Measurements from ENCODE around the gene ATP2B2. TPM values are rescaled to one million over a fixed set of nuclear protein-coding genes. Genes with fewer than 3 reads are reported as not detected.

Gene ATP2B2
- total RNA-seq, 1 experiment from 2014 or later: not detected

GRCh38 chr3:10530241-10530640, 24.9 kb upstream of the ATP2B2 start:
- DNase-seq (ENCODE audit: low read depth): no peak

- no peak for DNase-seq (ENCODE audit: low read depth)
Measured at GRCh38 chr3:10529809-10530208, 24.4 kb upstream of the ATP2B2 start.

DNA sequence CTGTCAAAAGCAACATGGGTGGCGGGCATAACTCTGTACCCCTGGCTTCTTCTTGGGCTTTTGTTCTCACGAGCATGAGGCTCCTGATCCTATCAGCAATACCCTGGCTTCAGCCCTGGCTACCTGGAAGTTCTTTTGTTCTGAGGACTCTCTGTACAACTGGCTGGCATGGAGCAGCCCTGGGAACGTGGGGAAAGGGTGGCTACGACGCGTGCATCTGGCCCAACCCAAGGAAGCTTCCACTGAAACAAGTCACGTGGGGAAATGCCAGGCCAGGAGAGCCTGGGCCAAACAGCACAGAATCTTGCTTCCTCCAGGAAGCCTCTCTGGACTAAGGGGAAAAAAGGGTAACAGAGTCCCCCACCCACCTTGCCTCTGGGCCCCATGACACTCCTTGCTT, 22.7 kb upstream of the ATP2B2 start:
- no peak for DNase-seq (ENCODE audit: low read depth)

DNA sequence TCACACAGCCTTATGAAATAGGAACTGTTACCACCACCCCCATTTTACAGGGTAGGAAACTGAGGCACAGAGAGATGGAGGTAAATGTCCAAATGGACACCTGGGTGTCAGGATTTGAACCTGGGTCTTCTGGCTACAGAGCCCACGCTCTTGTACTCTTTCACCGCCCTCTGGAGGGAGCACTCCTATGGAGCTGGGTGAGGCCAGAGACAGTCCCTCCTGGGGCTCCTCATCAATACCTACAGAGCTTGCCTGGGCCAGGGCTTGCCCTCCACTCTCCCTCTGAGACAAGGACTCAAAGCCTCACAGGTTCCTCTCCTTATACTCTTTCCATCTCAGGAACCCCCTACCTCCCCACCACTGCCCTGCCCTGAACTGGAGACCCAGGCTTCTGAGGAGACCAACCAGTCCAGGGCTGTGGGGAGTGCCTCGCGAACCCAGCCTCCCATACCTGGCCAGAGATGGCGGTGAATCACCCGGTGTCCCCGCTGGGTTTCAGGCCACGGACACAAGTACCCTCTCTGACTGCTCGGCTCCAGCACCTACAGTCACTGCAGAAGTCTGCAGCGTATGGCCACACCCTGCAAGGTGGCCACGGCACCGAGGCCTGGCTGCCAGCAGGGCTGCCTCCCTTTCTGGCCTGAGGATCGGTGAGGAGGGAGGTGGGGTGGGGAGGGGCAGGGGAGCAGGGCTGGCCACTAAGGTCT, 22.1 kb upstream of the ATP2B2 start:
- DNase-seq (ENCODE audit: low read depth): no peak

- DNase-seq (ENCODE audit: low read depth): no peak
Measured at GRCh38 chr3:10526366-10526765, 21.0 kb upstream of the ATP2B2 start.

GRCh38 chr3:10524799-10525301, 19.5 kb upstream of the ATP2B2 start:
- no peak for DNase-seq (ENCODE audit: low read depth)

- DNase-seq (ENCODE audit: low read depth): no peak
Measured at GRCh38 chr3:10524270-10524669, 18.9 kb upstream of the ATP2B2 start.

DNA sequence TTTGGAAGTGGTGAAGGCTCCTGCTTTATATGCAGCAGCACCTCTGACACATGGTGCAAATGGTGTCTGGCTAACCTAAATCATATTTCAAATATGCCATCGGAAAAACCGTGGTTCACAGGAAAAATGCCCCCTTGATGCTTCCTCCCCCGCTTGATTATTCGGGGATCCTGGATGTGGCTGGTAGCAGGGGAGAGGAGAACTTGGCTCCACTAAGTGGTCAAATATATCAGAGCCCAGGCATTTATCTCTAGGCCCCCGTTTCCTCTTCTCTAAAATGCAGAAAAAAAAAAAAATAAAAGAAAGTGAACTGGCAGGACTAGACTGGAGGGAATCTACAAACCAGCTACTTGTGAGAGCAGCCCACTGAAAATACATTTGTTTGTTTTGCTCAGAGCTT, 18.2 kb upstream of the ATP2B2 start:
- no peak for DNase-seq (ENCODE audit: low read depth)

- DNase-seq (ENCODE audit: low read depth): no peak
Measured at GRCh38 chr3:10522646-10523303, 17.4 kb upstream of the ATP2B2 start.

- no peak for DNase-seq (ENCODE audit: low read depth)
Measured at GRCh38 chr3:10521772-10522441, 16.5 kb upstream of the ATP2B2 start.

- DNase-seq (ENCODE audit: low read depth): no peak
Measured at GRCh38 chr3:10520072-10520471, 14.7 kb upstream of the ATP2B2 start.

GRCh38 chr3:10519236-10519635, 13.8 kb upstream of the ATP2B2 start:
- DNase-seq (ENCODE audit: low read depth): no peak

- peak; percentile 73 for DNase-seq (ENCODE audit: low read depth)
Measured at GRCh38 chr3:10518506-10519150, 13.2 kb upstream of the ATP2B2 start.

DNA sequence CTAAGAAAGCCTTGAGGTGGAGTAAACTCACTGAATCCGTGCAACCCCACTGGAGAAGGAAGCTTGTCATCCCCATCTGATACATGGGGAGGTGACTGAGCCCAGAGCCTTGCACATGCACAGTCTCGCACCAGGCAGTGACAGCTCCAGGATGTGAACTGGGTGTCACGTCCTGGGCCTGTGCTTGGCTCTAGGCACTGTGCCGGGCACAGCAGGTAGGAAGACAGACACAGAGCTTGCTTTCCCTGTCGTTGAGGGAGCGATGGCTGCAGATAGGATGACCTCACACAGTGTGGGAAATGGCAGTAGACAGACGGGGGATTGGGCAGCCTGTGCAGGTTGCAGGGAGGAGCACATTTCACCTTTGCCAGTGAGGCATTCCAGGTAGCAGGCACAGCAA, 12.2 kb upstream of the ATP2B2 start:
- no peak for DNase-seq (ENCODE audit: low read depth)

DNA sequence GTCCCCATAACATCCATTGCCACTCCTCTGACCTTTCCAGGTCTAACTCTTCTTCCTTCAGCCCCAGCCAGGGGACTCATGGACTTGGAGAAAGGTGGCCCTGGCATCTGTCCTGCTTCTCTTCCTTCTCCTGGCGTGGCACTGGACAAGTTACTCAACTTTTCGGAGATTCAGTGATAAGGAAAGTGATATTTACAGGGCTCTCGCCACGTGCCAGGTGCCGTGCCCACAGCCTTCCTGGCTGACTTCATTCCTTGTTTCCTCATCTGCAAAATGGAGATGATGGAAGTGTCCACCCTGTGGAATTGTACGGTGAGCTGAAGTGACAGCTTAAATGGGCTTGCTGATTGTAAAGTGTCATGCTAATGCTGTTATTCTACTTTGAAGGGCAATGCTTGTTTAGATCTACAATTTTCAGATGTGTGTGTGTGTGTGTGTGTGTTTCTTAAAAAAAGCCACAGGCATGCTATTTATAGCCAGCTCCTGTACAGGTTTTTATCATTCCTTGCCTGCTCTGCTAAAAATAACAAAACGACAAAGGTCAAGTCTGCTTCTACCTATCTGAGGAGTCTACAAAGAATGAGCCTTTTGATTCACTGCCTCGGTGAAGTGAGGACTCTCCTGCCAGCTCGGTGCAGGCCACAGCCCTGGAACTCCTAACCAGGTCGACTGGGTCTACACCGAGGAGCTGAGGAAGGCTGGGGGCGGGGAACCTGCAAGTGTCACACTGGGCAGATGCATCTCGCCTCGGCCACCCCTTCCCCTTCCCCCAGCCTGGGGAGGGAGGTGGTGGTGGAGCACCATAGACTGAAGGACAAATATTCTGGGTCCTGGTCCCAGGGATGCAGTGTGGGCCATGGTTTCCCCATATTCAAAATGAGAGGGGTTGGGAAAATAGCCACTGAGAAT, 11.4 kb upstream of the ATP2B2 start:
- no peak for DNase-seq (ENCODE audit: low read depth)

GRCh38 chr3:10515884-10516495, 10.6 kb upstream of the ATP2B2 start:
- DNase-seq (ENCODE audit: low read depth): no peak

- DNase-seq (ENCODE audit: low read depth): no peak
Measured at GRCh38 chr3:10515396-10515795, 10.0 kb upstream of the ATP2B2 start.

DNA sequence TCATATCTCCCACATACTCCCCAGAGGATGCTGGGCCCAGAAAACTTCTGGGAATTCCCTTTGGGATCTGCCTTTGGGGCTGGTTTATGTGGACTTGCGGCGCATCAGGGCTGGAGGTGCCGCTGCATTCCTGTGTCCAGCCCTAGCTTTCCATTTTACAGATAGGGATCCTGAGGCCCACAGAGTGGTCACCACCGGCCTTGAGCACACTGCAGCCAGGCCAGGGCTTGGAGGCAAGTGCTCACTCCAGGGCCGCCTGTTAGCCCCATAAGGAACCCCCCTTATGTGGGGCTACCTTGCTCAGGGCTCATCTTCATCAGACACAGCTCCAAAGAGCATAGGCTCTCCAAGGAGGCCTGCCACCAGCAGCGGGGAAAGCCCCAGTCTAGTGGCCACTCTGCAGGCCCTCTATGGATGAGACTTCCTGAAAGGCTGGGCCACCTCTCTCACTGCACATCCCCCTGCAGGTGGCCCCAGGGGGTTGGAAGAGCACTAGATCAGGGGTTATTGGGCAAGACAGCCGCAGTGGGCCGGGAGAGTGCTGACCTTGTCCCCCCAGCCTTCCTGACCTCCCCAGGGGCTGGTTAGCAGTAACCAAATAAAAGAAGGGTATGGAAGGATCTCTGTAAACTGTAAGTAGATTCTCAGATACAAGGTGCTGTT, 9.2 kb upstream of the ATP2B2 start:
- DNase-seq (ENCODE audit: low read depth): no peak

DNA sequence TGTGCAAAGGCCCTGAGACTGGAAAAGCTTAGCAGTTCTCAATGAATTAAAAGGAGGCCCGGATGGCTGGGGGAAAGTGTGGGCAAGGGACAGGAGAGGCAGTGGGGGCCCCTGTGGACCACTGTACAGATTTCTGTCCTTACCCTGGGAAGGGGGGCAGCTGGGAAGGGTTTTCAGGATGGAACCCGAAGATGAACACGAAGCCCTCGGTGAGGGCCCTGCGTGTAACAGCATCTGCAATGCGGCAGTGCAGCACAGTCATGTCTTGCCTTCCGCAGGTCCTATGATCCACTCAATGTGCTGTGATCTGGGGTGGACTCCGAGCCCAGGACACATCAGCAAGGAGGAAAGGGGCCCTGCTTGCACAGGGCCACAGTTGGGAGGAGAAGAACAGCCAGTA, 7.9 kb upstream of the ATP2B2 start:
- no peak for DNase-seq (ENCODE audit: low read depth)

DNA sequence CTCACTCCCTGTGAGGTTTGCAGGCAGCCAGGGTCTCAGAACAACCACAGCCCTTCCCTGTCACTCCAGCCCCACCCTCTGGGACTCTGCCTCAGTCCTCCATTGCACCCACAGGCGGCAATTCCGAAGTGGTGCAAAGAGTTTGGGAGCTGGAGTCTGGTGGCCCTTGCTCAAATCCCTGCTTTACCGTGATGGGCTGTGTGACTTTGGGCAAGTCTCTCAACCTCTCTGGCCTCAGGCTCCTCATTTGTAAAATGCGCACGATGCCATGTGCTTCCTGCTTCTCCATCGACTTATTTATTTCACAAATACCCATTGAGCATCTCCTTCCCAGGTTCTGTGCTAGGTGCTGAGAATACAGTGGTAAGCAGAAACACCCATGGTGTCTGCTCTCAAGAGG, 7.3 kb upstream of the ATP2B2 start:
- DNase-seq (ENCODE audit: low read depth): no peak

All from LHCN-M2 (cell line).